Measurements from ENCODE around the gene INSM2. TPM values are rescaled to one million over a fixed set of nuclear protein-coding genes. Genes with fewer than 3 reads are reported as not detected.

The INSM2 gene
- total and polyA plus RNA-seq, 4 donors = under 0.01 TPM; not detected in 3

DNA sequence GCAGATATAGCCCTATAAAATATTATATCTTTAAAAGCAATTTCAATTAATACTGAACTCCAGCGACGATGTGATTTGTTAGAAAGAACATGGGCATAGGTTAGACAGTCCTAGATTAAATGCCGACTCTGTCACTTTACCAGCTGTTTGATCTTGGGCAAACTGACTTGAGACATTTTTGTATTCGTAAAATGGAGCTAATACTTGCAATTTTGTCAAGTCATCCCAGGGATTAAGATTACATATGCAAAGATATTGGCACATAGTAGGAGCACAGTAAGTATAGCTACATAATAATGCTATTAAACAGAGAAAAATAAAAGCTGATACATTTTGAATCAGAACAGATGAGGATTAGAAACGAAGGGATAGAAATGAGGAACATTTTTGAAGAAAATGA is 9.0 kb downstream of the INSM2 start:
- Histone ChIP-seq H3K4me1 (ENCODE audit: control insufficient read depth in 4 of 4, insufficient read depth in 4 of 4, low read length in 3 of 4) (no peaks in the 10 kb centered on the region), H3K9ac (ENCODE audit: low read depth in 1 of 2, low read length in 2 of 2) (no peak overlapping the region), H3K27me3 (ENCODE audit: control insufficient read depth in 4 of 4, insufficient read depth in 4 of 4, low read length in 3 of 4) (no peaks in the 10 kb centered on the region), H3K9me3 (ENCODE audit: control insufficient read depth in 4 of 4, low read length in 3 of 4) (no peaks in the 10 kb centered on the region), H3K36me3 (ENCODE audit: control insufficient read depth in 4 of 4, insufficient read depth in 3 of 4, low read depth in 1 of 4, low read length in 3 of 4) (peaks cover 0 to 5% (median 1%) of the 10 kb centered on the region in 4 donors), H3K27ac (ENCODE audit: low read depth in 1 of 2, low read length in 2 of 2) (no peak overlapping the region), H3K4me3 (ENCODE audit: low read depth in 1 of 3, low read length in 3 of 3) (no peak overlapping the region)
- DNase-seq (ENCODE audit: low spot score) = no peak
- TF ChIP-seq SP1 (IDR thresholded peaks at IDR 0.05) (no peak), HNF4G (IDR thresholded peaks at IDR 0.05) (no peak), JUND (IDR thresholded peaks at IDR 0.05) (no peak), GABPA (IDR thresholded peaks at IDR 0.05 in 1 of 2, conservative IDR thresholded peaks at IDR 0.05 in 1 of 2) (no peak), FOXA2 (IDR thresholded peaks at IDR 0.05) (no peak), YY1 (IDR thresholded peaks at IDR 0.05) (no peak), HNF4A (conservative IDR thresholded peaks at IDR 0.05) (no peak), TAF1 (conservative IDR thresholded peaks at IDR 0.05) (no peak), RXRA (IDR thresholded peaks at IDR 0.05) (no peak), RAD21 (IDR thresholded peaks at IDR 0.05) (no peak), EGR1 (IDR thresholded peaks at IDR 0.05; ENCODE audit: low read depth in 2 of 2) (no peak), FOXA1 (IDR thresholded peaks at IDR 0.05) (no peak), NR2F2 (IDR thresholded peaks at IDR 0.05) (no peak)
- TF ChIP-seq, protein P1, sequence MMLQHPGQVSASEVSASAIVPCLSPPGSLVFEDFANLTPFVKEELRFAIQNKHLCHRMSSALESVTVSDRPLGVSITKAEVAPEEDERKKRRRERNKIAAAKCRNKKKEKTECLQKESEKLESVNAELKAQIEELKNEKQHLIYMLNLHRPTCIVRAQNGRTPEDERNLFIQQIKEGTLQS (IDR thresholded peaks at IDR 0.05) = no peak
- TF ChIP-seq, protein P2, sequence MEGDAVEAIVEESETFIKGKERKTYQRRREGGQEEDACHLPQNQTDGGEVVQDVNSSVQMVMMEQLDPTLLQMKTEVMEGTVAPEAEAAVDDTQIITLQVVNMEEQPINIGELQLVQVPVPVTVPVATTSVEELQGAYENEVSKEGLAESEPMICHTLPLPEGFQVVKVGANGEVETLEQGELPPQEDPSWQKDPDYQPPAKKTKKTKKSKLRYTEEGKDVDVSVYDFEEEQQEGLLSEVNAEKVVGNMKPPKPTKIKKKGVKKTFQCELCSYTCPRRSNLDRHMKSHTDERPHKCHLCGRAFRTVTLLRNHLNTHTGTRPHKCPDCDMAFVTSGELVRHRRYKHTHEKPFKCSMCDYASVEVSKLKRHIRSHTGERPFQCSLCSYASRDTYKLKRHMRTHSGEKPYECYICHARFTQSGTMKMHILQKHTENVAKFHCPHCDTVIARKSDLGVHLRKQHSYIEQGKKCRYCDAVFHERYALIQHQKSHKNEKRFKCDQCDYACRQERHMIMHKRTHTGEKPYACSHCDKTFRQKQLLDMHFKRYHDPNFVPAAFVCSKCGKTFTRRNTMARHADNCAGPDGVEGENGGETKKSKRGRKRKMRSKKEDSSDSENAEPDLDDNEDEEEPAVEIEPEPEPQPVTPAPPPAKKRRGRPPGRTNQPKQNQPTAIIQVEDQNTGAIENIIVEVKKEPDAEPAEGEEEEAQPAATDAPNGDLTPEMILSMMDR (IDR thresholded peaks at IDR 0.05; ENCODE audit: low read depth, low read length, missing input control) = no peak
- TF ChIP-seq, protein P3, sequence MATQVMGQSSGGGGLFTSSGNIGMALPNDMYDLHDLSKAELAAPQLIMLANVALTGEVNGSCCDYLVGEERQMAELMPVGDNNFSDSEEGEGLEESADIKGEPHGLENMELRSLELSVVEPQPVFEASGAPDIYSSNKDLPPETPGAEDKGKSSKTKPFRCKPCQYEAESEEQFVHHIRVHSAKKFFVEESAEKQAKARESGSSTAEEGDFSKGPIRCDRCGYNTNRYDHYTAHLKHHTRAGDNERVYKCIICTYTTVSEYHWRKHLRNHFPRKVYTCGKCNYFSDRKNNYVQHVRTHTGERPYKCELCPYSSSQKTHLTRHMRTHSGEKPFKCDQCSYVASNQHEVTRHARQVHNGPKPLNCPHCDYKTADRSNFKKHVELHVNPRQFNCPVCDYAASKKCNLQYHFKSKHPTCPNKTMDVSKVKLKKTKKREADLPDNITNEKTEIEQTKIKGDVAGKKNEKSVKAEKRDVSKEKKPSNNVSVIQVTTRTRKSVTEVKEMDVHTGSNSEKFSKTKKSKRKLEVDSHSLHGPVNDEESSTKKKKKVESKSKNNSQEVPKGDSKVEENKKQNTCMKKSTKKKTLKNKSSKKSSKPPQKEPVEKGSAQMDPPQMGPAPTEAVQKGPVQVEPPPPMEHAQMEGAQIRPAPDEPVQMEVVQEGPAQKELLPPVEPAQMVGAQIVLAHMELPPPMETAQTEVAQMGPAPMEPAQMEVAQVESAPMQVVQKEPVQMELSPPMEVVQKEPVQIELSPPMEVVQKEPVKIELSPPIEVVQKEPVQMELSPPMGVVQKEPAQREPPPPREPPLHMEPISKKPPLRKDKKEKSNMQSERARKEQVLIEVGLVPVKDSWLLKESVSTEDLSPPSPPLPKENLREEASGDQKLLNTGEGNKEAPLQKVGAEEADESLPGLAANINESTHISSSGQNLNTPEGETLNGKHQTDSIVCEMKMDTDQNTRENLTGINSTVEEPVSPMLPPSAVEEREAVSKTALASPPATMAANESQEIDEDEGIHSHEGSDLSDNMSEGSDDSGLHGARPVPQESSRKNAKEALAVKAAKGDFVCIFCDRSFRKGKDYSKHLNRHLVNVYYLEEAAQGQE (IDR thresholded peaks at IDR 0.05) = no peak
- TF ChIP-seq, protein P4, sequence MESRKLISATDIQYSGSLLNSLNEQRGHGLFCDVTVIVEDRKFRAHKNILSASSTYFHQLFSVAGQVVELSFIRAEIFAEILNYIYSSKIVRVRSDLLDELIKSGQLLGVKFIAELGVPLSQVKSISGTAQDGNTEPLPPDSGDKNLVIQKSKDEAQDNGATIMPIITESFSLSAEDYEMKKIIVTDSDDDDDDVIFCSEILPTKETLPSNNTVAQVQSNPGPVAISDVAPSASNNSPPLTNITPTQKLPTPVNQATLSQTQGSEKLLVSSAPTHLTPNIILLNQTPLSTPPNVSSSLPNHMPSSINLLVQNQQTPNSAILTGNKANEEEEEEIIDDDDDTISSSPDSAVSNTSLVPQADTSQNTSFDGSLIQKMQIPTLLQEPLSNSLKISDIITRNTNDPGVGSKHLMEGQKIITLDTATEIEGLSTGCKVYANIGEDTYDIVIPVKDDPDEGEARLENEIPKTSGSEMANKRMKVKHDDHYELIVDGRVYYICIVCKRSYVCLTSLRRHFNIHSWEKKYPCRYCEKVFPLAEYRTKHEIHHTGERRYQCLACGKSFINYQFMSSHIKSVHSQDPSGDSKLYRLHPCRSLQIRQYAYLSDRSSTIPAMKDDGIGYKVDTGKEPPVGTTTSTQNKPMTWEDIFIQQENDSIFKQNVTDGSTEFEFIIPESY (IDR thresholded peaks at IDR 0.05) = no peak
- TF ChIP-seq, protein P5, sequence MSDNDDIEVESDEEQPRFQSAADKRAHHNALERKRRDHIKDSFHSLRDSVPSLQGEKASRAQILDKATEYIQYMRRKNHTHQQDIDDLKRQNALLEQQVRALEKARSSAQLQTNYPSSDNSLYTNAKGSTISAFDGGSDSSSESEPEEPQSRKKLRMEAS (IDR thresholded peaks at IDR 0.05) = no peak
- 97% methylated on average over 5 of the region's 5 CpGs for WGBS
